ENCODE results near the gene KLRK1.
"Not testable (repeated sequence)": the region's sequence is repeated elsewhere in the genome, so short reads cannot be mapped to it uniquely, and the experiment has no call there.

The KLRK1 gene

DNA sequence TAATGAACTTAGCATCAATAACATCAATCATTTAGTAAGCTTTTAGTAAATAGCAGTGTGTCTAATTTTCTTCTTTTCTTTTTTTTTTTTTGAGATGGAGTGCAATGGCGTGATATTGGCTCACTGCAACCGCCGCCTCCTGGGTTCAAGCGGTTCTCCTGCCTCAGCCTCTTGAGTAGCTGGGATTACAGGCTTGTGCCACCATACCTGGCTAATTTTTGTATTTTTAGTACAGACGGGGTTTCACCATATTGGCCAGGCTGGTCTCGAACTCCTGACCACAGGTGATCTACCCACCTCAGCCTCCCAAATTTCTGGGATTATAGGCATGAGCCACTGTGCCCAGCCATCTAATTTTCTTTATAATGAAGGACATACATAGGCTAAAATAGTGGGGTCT lies 2.3 kb downstream of the KLRK1 start:
- not testable (repeated sequence) for DNase-seq

DNA sequence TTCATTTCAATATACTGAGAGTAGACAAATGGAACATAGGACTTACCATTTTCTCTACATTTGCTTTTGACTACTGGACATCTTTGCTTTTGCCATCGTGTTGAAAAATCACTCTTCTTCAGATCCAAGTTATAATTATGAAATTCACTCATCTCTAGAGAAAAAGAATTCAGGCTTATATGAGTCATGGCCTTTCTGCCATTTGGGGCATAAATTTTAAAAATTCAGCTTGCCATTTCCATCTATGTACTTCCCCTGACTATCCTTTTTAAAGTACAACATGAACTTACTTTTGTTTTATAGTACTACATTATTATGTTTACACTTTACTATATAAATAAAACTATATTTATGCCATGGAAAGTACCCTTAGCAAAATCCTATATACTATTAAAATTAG lies 3.0 kb downstream of the KLRK1 start:
- no peak for DNase-seq

- no peak for DNase-seq
Measured at GRCh38 chr12:10385166-10385613, 4.7 kb downstream of the KLRK1 start.

DNA sequence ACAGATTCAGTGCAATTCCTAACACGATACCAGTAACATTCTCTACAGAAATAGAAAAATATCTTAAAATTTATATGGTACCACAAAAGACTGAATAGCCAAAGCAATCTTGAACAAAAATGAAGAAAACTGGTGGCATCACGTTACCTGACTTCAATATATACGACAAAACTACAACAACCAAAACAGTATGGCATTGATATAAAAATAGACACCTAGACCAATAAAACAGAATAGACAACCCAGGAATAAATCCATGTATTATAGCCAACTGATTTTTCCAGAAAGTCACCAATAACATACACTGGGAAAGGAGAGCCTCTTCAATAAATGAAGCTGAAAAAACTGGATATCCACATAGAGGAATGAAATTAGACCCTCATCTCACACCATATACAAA lies 5.7 kb downstream of the KLRK1 start:
- no peak for DNase-seq

- no peak for DNase-seq
Measured at GRCh38 chr12:10381928-10382628, 7.8 kb downstream of the KLRK1 start.

GRCh38 chr12:10378737-10379136 lies 11.1 kb downstream of the KLRK1 start:
- not testable (repeated sequence) for DNase-seq

DNA sequence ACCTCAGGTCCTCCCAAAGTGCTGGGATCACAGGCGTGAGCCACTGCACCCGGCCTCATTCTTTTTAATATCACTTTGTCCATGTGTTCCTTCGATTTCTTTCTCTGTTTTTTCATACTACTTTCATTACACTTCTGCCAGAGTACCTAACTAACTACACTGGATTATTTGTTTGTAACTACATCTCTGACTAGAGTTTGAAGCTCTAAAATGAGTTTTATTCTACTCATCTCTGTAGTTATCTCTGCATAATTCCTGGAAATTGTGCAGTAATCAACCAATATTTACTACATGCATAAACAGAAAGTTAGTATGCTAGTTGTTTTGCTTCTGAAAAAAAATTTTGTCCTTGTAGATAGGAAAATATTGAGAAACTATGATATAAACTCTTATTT lies 15.2 kb downstream of the KLRK1 start:
- DNase-seq, result no peak

DNA sequence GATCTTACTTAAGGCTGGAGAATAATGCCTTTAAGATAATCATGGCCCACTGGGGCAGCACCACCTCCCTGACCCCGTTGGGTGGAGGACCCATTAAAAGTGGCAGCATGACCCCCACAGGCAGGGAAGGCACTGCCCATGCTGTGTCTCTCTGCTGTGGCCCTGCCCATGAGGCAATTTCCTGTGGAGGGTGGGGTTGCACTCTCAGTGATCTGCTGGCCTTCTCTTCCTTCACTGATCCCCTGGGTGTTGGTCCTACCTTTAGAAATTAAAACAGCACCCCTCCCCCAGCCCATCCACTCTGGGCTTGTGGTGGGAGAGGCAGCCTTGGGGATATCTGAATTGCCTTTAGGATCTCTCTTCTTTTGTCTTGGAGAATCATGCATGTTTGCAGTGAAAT lies 17.3 kb downstream of the KLRK1 start:
- DNase-seq, result no peak

GRCh38 chr12:10371893-10372535 lies 17.8 kb downstream of the KLRK1 start:
- DNase-seq, result not testable (repeated sequence)

- no peak for DNase-seq
Measured at GRCh38 chr12:10369557-10370415, 20.1 kb downstream of the KLRK1 start.

DNA sequence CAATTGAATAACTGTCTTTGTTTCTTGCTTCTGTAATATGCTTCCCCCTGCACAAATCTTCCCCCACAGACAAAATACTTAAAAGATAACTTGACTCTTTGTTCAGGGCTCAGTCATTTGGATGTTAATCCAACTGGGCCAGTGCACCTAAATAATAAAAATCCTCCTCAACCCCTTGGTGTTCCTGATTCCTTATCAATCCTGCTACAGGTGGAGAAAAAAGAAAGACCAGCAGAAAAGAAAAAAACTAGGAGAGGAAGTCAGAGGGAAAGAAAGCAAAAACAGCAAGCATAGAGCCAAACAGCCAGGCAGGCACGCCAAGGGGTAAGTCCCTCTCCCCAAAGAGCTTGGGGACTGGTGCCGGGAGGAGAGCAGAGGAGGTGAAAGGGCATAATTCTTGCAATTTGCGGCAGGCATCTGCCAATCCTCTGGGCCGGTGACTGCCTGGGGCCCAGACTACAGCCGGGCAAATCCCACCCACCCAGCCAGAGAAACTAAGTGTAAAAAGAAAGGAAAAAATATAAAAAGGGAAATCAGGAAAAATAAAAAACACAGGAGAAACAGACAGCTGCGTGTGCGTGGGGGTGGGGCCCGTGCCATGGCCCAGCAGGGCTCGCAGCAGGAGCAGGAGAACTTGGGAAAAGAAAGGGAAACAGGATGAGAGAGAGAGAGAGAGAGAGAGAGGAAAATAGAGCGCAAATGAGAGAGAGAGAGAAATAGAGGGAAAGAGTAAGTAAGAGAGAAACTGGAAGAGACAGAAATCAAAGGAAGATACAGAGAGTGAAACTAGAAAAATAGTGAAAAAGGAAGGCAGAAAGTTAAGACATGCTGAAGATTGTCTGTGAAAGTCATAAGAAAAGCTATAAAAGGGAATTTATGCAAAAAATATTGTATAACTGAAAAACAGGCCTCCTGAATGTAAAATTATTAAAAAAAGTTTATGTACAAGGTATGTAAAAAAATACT lies 21.4 kb downstream of the KLRK1 start:
- no peak for DNase-seq

DNA sequence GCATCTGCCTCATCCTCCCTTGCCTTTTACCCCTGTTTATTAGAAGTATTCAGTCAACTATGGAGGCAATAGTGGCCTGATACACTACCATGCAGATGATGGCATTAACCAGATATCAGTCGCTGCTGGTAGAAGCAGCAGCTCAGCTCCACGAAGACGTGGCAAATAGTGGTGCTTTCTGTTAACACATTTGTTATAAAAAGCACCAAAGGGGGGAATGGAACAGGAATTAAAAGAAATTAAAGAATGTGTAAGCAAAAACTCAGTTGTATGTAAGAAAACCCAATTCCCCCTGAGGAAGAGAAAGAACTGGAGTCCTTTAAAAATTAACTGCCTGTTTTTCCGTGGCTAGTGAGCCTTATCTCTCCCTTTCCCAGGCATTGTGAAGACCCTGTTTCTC lies 22.1 kb downstream of the KLRK1 start:
- DNase-seq, result not testable (repeated sequence)

GRCh38 chr12:10366875-10367274 lies 23.0 kb downstream of the KLRK1 start:
- DNase-seq, result no peak

DNA sequence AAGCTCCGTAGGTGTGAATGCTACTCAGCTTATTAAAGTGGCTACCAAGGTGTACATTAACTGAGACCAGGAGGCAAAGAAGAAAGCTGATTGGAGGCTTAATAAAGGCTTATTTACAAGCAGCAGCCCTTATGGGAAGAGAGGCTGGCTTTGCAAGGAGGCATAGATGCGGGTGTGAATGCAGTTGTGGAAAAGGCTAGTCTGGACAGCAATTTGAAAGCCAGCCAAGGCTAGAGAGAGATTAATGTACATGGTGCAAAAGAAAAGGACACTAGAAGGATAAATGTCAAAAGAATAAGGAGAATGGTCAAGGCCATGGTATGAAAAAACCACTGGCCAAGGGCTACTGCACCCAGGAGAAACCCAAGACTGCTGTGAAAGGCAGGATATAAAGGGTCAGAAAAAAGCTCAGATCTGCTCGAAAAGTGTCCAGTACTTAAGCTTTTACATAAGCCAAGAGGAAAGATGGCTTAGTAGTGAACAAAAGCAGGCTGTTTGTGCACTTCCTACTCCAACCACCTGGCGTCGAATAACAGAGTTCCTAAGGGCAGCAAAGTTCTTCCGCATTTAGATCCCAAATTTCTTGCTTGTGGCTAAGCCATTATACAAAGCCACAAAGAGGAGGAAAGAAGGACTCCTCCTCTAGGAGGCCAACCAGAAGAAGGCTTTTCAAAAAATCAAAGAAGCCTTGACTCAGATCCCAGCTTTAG lies 24.0 kb downstream of the KLRK1 start:
- no peak for DNase-seq

DNA sequence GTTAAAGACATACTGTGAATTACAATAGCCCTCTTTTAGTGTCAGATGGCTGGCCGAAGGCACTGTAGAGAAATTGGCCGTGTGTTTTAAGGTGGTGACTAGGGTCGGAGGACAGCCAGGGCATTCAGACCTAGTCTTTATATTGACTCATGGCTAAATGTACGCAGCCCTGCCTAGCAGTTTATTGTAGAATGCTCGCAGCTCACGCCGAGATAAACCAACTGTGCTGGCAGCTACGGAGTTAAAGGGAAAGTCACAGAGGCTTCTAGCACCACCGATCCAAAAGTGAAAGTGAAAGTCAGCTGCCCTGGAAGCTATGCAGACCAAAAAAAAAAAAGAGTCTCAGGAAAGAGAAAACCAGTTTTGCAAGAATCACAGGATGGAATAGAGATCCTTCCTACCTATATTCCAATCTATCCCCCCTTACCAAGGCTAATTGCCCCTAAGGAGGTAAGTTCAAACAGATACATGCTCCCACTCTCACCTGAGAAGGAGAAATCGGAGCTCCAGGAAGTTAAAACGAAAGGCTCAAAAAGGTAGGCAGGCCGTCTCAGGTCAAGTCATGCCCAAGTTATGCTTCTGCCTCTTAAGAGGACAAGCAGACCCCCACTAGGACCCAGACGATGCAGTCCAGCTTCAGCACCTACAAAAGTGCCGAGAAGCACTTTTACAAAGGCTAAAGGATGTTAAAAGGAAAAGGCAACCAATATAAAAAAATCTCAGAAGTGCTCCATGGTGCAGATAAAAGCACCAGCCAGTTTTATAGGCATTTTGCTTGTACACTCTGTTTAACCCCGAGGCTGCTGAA lies 24.8 kb downstream of the KLRK1 start:
- peak; percentile 51 for DNase-seq

DNA sequence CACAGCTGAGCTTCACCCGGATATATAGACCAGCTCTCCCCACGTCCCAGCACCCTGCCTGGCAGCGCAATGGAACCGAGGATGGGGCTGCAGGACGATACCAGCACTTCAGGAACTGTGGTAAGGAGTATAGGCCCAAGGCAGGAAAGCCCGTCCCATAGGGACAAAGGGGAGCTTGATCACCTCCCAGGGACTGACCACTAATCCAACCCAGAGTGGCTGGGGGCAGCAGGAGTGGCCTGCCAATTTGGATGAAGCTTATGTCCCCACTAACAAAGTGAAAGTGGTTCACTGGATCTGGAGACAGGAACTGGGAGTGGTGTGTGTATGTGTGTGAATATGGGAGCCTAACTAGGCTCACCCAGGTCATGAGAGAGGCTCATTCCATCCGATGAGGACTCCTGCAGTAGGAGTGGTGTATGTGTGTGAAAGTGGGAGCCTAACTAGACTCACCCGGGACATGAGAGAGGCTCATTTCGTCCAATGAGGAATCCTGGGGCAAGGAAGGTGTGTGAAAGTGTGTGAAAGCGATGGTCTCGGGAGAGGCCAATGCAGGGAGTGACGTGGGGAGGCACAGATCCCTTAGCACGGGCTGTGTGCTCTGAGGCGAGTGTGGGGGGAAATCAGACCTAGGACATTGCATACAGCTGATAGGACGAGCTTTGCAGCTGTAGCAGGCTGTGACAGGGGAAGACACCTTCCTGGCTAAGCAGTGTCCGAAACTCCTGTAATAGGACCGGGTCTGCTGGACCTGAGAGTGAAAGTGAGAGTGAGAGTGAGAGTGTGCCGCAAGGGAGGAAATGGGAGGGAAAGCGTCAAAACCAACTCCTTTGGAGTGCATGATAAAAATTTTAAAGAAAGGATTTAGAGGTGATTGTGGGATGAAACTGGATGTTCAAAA lies 25.7 kb downstream of the KLRK1 start:
- DNase-seq, result no peak

DNA sequence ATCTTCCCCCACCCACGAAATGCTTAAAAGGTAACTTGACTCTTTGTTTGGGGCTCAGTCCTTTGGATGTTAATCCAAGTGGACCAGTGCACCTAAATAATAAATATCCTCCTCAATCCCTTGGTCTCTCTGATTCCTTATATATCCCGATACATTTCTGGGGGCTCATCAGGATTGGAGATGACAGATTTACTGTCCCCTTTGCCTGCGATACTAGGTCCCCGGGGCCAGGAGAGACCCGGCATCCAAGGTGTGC lies 26.3 kb downstream of the KLRK1 start:
- no peak for DNase-seq

DNA sequence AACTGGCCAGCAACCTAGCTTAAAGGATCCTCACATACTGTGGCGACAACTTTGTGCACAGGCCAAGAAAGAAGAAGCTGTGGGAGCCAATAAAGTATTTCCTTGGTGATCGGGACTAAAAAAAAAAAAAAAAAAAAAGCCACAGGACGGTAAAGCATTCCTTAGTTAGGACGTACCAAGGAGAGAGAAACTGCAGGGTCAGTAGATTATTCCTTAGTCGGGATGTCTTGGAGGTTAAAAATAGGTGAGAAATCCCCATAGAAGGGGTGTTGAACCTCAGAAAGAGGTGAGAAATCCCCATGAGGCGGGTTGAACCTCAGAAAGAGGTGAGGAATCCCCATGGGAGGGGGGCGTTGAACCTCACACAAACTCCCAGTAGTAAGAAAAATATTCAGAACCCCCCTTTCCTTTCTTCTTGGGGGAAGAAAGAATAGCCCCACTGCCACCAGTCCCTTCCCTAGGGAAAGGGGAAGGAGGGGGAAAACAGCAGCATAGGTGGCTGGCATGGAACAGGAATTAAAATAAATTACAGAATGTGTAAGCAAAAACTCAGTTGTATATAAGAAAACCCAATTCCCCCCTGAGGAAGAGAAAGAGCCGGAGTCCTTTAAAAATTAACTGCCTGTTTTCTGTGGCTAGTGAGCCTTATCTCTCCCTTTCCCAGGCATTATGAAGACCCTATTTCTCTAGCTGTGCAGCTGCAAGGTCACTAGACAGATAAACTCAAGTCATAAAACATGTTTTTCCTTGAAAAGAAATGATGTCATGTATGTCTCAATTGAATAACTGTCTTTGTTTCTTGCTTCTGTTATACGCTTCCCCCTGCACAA lies 26.8 kb downstream of the KLRK1 start:
- DNase-seq, result no peak

GRCh38 chr12:10362325-10362724 lies 27.5 kb downstream of the KLRK1 start:
- no peak for DNase-seq
